Vagina (tissue), 2 donors: ENCODE measurements around the gene LACTB.

ENCODE experiments used
- CTCF ChIP-seq, 3 experiments: fragments of 450-650 bp in 2 of 3; fragments of 200-600 bp in 1 of 3; sonication (generic) in 1 of 3; IDR thresholded peaks; one replicate each; pipeline ENCODE4 v1.5.1; 2017 to 2019; ENCODE audit warnings: antibody characterized with exemption in 3 of 3, mild to moderate bottlenecking in 2 of 3, moderate library complexity in 2 of 3
- POLR2A ChIP-seq, 2 donors: fragments of 450-650 bp; IDR thresholded peaks; one replicate each; pipeline ENCODE4 v1.6.1; 2017; ENCODE audit warnings: antibody characterized with exemption in 2 of 2, mild to moderate bottlenecking in 2 of 2, moderate library complexity in 2 of 2

- TF ChIP-seq CTCF (IDR thresholded peaks at IDR 0.05) (no peak), POLR2A (IDR thresholded peaks at IDR 0.05) (no peak)
Measured at GRCh38 chr15:63157891-63158431, 36.3 kb downstream of the LACTB start.
